Measurements from ENCODE around the gene ACOT11.

Gene ACOT11

GRCh38 chr1:54593571-54594160 lies 45.6 kb downstream of the ACOT11 start:
- no peak for DNase-seq

GRCh38 chr1:54594463-54594862 lies 46.4 kb downstream of the ACOT11 start:
- DNase-seq: no peak

- no peak for DNase-seq
These were observed 48.0 kb downstream of the ACOT11 start for GRCh38 chr1:54595956-54596498.

GRCh38 chr1:54596756-54597155 lies 48.7 kb downstream of the ACOT11 start:
- DNase-seq: no peak

GRCh38 chr1:54597455-54598030 lies 49.5 kb downstream of the ACOT11 start:
- no peak for DNase-seq

GRCh38 chr1:54599211-54599823 lies 51.3 kb downstream of the ACOT11 start:
- DNase-seq: no peak

- DNase-seq: no peak
These were observed 53.1 kb downstream of the ACOT11 start for GRCh38 chr1:54600947-54601721.

- no peak for DNase-seq
These were observed 53.7 kb downstream of the ACOT11 start for GRCh38 chr1:54601730-54602129.

- DNase-seq: no peak
These were observed 54.5 kb downstream of the ACOT11 start for GRCh38 chr1:54602554-54602953.

GRCh38 chr1:54603241-54603640 lies 55.2 kb downstream of the ACOT11 start:
- DNase-seq: no peak

- no peak for DNase-seq
These were observed 56.0 kb downstream of the ACOT11 start for GRCh38 chr1:54604051-54604450.

GRCh38 chr1:54604572-54605370 lies 56.7 kb downstream of the ACOT11 start:
- no peak for DNase-seq

- DNase-seq: no peak
These were observed 58.3 kb downstream of the ACOT11 start for GRCh38 chr1:54606096-54606989.

- no peak for DNase-seq
These were observed 58.9 kb downstream of the ACOT11 start for GRCh38 chr1:54606990-54607325.

GRCh38 chr1:54607821-54608565 lies 60.0 kb downstream of the ACOT11 start:
- no peak for DNase-seq

- no peak for DNase-seq
These were observed 60.7 kb downstream of the ACOT11 start for GRCh38 chr1:54608566-54609230.

- DNase-seq: no peak
These were observed 61.4 kb downstream of the ACOT11 start for GRCh38 chr1:54609301-54609921.

GRCh38 chr1:54610048-54610447 lies 62.0 kb downstream of the ACOT11 start:
- DNase-seq: no peak

GRCh38 chr1:54610601-54611580 lies 62.9 kb downstream of the ACOT11 start:
- no peak for DNase-seq
